Lung (tissue), 12 donors: ENCODE measurements around the gene NACC1. TPM values are rescaled to one million over a fixed set of nuclear protein-coding genes. Genes with fewer than 3 reads are reported as not detected.

Source experiments
- ATAC-seq: fragments of 200-7000 bp; cut with Tn5 transposase; one replicate; pipeline ENCODE4 v1.9.1; 2020; ENCODE audit warnings: moderate number of reproducible peaks; ENCODE audit not compliant: insufficient read depth, low FRiP score
- DNase-seq, 3 donors: peaks; one replicate each; pipeline ENCODE4 v3.0.0-alpha.2; 2013 to 2017
- H3K27ac ChIP-seq, 2 donors: one replicate each; pipeline ENCODE4 v1.5.1; 2013; ENCODE audit warnings: mild to moderate bottlenecking in 2 of 2, moderate library complexity in 2 of 2, control low read depth in 1 of 2, inconsistent platforms in 1 of 2, low read depth in 1 of 2, low read length in 1 of 2
- H3K27me3 ChIP-seq, 3 donors: one replicate each; pipeline ENCODE4 v1.5.1; 2013; ENCODE audit warnings: low read length in 2 of 3; ENCODE audit not compliant: control insufficient read depth in 3 of 3, insufficient read depth in 3 of 3
- H3K36me3 ChIP-seq, 4 donors: one replicate each; pipeline ENCODE4 v1.5.1; 2013; ENCODE audit warnings: low read length in 4 of 4, mild to moderate bottlenecking in 1 of 4, moderate library complexity in 1 of 4; ENCODE audit not compliant: control insufficient read depth in 4 of 4, insufficient read depth in 4 of 4
- H3K4me1 ChIP-seq, 5 donors: one replicate each; pipeline ENCODE4 v1.5.1; 2013; ENCODE audit warnings: low read length in 5 of 5, mild to moderate bottlenecking in 2 of 5, moderate library complexity in 1 of 5; ENCODE audit not compliant: control insufficient read depth in 5 of 5, insufficient read depth in 5 of 5
- H3K4me3 ChIP-seq: one replicate; pipeline ENCODE4 v1.5.1; 2013; ENCODE audit warnings: mild to moderate bottlenecking, control low read depth, moderate library complexity
- H3K9ac ChIP-seq, 2 donors: one replicate each; pipeline ENCODE4 v1.5.1; 2013; ENCODE audit warnings: low read length in 2 of 2, control low read depth in 1 of 2; ENCODE audit not compliant: insufficient read depth in 1 of 2
- H3K9me3 ChIP-seq, 4 donors: one replicate each; pipeline ENCODE4 v1.5.1; 2013; ENCODE audit warnings: low read length in 3 of 4, mild to moderate bottlenecking in 1 of 4, moderate library complexity in 1 of 4; ENCODE audit not compliant: control insufficient read depth in 4 of 4, insufficient read depth in 3 of 4
- CTCF ChIP-seq: IDR thresholded peaks from 2 replicates; pipeline ENCODE4 v1.5.1; 2012; ENCODE audit warnings: mild to moderate bottlenecking; ENCODE audit errors: control extremely low read depth, extremely low read depth
- WGBS, 2 donors: extraction: QIAGEN DNeasy Blood & Tissue Kit; methylation state at CpG; one replicate each; pipeline ENCODE4 v1.1.7; 2013; 5-methylcytosine and 5-hydroxymethylcytosine counted together
- polyA plus RNA-seq, 2 donors: library from polyadenylated mRNA; stranded (reverse); fragments of 200-250 nt; gene quantifications; one replicate each; pipeline ENCODE4 v1.2.1, GENCODE V29; 2013
- total RNA-seq, 2 donors: library from RNA; depleted of rRNA in 1 of 2; stranded (reverse); fragments of >200 nt in 1 of 2; gene quantifications; one replicate each; pipeline ENCODE4 v1.2.1, GENCODE V29; 2014 to 2021
- donor health status: control.
- donor health status: control.
- donor health status: Bipolar disorder and iron deficiency.
- donor health status: healthy.
- donor health status: DM: yes; HTN: yes; CAD: no.

NACC1 gene
- total and polyA plus RNA-seq, 4 donors = 18.4 to 94.8 (median 58.2) TPM

- Histone ChIP-seq H3K9me3 (no peaks in the 10 kb centered on the region), H3K36me3 (peaks cover 0 to 29% (median 6%) of the 10 kb centered on the region in 4 donors), H3K9ac (no peak overlapping the region), H3K4me3 (no peak overlapping the region), H3K27ac (peak overlapping the region in 1 of 2 donors; percentile 32), H3K27me3 (no peaks in the 10 kb centered on the region), H3K4me1 (no peaks in the 10 kb centered on the region)
- 94 to 96% methylated on average over 26 to 30 of the region's 30 CpGs for WGBS, 2 donors
- DNase-seq = no peak
- no peak for ATAC-seq
- TF ChIP-seq CTCF = no peak
Measured at GRCh38 chr19:13109361-13110098, 8.5 kb upstream of the NACC1 start.

- no peaks in the 10 kb centered on the region for H3K27me3 ChIP-seq
- no peak overlapping the region for H3K9ac ChIP-seq
- H3K4me1 ChIP-seq = no peaks in the 10 kb centered on the region
- H3K27ac ChIP-seq = no peak overlapping the region
- H3K4me3 ChIP-seq = no peak overlapping the region
- H3K36me3 ChIP-seq = peaks cover 0 to 28% (median 6%) of the 10 kb centered on the region in 4 donors
- 93 to 97% methylated on average over 15 of the region's 15 CpGs for WGBS, 2 donors
- no peak for TF ChIP-seq CTCF
- DNase-seq (no peak), ATAC-seq (no peak)
- no peaks in the 10 kb centered on the region for H3K9me3 ChIP-seq
Measured at GRCh38 chr19:13110099-13110610, 7.9 kb upstream of the NACC1 start.

- H3K9me3 ChIP-seq = no peaks in the 10 kb centered on the region
- no peaks in the 10 kb centered on the region for H3K27me3 ChIP-seq
- H3K36me3 ChIP-seq = peaks cover 0 to 22% (median 6%) of the 10 kb centered on the region in 4 donors
- no peak overlapping the region for H3K9ac ChIP-seq
- no peak overlapping the region for H3K27ac ChIP-seq
- no peak overlapping the region for H3K4me3 ChIP-seq
- no peak for TF ChIP-seq CTCF
- H3K4me1 ChIP-seq = peaks cover 0 to 17% (median 3%) of the 10 kb centered on the region in 5 donors
- no peak for ATAC-seq
- DNase-seq = no peak
- WGBS, 2 donors = 96 to 97% methylated on average over 10 of the region's 10 CpGs
Measured at GRCh38 chr19:13112555-13112954, 5.5 kb upstream of the NACC1 start.
